GM21528 (cell line): ENCODE results near the gene PPP6R2.

Experiments used
- ATAC-seq: cut with Tn5 transposase; IDR thresholded peaks from one replicate; pipeline ENCODE4 v1.9.1; 2021; ENCODE audit warnings: mild to moderate bottlenecking, moderate library complexity; ENCODE audit not compliant: unreplicated experiment, low FRiP score

The PPP6R2 gene

DNA sequence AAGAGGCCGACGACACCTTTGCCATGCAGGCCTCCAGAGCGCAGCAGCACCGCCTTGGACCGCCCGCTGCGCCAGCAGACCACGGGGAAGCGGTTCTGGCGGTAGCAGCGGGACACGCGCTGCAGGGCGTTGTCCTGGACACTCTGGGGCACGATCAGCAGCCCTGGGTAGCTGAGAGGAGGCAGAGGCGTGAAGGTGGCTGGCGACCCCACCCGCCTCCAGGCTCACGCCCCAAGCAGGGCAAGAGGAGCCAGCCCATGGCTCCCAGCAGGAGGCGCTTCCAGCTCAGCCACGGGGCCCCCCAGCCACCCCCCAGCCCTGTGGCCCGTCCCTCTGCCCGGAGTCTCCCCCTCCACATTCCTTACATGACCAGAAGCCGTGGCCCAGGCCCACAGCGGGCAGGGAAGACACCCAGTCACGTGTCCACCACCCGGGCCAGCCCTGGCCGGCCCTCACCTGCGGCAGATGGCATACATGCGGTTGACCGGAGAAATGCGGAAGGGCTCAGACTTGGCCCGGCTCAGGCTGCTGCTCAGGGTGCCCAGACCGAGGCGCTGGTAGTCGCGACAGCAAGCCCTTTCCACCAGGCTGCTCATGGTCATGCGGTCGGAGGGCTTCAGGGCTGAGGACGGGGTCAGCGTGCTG is 116.5 kb downstream of the PPP6R2 start:
- ATAC-seq, result no peak

DNA sequence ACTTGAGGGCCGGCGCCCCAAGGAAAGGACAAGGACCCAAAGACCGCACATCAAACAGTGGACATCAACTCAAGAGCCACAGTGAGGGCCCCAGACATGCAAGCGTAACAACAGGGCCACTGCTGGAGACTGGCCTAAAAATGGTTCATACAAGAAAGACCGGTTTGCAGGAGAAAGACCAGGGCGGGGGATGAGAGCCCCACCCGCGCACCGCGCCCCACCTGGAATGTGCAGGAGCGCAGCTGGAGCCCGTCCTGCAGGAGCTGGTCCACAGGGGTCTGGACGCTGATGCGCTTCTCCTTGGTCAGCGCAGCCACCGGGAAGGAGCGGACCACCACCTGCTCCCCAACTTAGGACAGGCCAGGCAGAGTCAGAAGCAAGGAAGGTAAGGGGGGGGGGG is 117.8 kb downstream of the PPP6R2 start:
- no peak for ATAC-seq

DNA sequence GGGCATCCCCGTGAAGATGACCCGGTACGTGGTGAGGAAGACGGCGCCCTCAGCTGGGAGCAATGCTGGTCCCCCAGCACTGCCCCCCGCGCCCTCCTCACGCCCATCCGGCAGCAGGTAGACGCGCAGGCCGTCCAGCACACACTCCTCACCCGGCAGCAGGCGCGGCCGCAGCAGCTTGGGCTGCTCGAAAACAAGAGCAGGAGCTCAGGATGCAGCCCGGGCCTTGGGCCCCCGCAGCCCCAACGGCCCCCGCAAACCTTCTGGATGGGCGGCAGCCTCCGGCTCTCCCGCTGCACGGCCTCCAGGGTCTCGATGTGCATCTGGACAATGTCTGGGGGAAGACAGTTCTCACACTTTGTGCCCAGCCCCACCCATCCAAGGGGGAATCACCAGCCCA is 118.4 kb downstream of the PPP6R2 start:
- no peak for ATAC-seq

DNA sequence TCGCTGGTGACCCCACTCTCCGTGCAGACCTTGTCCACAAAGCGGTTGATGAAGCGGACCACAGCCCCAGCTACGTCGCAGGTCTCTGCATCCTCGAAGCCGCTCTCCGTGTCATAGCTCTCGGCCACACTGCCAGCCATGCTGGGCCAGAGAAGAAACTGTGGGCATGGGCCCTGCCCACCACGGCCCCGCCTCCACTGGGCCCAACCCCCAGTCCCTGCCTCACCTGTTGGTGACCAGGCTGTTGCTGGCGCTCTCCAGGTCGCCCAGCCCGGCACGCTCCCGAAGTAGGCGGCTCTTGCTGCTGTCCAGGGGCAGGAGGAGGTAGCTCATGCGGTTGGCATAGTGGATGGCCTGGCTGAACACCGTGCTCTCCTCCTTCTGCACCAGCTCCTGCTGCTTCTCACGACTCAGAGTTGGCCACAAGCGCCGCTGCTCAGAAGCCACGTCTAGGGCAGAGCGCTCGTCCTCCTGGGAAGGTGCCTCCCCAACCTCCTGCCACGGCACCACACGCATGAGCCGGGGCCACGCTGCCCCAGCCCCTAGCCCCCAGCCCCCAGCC is 118.9 kb downstream of the PPP6R2 start:
- ATAC-seq, result no peak

DNA sequence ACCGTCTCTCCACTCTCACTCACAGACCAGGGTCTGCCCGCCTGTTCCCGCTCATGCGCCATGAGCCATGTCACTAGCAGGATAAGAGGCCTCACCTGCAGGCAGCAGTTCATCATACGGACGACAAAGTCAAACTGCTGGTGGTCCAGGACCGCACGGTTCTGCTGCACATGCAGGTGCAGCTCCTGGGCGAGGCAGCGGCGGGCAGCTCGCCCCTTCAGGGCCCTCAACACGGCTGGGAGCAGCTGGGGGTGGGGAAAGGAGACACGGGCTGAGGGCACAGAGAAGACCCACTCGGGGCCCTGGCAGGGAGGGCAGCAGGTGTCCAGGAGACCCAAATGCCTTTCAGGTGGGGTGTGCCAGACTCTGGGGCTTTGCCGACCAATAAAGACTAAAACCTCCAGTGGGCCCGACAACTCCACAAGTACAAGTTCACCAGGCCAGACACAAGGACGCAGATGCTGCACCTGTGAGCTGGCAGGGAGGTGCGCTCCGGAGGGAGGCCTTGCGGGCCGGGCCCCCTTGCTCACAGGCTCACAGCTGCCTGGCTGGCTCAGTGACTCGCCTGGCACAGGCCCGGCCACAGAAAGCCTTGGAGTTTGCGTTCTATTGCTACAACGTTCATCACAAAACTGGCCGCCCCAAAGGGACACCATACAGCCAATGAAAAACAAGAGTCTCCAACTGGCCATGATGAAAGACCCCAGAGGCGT is 120.2 kb downstream of the PPP6R2 start:
- no peak for ATAC-seq

DNA sequence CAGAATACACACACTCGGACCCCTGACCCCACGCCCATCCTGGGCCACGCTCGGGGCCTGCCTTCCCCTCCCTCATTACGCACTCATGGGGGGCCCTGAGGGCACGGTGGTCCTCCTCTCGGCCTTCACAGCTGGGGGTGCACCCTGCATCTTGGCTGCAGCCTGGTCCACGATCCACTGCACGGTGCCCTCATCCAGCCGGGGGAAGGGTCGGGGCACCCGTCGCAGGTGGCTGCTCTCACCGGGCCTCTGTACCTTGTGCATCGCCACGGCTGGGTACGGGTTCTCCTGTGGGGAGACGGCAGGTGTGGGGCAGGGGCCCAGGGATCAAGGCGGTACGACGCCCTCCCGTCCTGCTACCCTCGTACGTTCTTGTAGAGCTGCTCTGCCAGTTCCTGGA is 121.3 kb downstream of the PPP6R2 start:
- no peak for ATAC-seq

DNA sequence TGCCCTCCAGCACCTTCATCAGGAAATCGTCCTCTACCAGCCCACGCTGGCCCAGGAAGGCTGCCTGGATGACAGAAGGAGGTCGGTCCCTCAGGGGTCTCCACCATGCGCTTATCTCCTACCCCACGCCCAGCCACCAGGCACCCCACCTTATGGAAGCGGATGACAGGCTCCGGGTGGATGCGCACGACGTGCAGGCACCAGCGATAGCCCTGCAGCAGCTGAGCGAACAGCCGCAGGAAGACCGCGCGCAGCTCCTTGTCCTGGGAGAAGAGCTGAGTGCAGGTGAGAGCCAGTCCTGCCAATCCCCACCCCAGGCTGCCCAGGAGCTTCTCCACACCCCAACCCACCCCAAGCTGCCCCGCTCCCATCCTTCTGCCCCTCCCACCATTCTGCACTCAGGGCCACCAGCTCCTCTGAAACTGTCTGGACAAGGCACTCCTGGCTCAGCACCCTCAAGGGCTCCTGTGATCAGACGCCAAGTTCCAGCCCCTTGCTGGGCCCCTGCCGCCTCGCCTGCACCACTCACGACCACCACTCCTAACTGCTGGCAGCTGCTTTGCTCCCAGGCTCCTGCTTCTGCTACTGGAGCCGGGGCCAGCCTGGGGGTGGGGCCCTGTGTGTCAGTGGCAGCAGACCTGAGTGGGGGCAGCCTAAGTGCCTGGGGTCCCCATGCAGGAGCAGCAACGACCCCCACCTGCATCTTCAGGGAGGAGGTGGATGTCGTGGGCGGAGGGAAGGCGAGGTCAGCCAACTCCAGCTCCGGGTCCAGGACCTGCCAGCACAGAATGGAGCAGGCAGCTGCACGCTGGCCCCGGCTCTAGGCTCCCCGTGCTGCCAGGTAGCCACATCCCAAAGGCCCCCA is 122.2 kb downstream of the PPP6R2 start:
- ATAC-seq, result no peak

DNA sequence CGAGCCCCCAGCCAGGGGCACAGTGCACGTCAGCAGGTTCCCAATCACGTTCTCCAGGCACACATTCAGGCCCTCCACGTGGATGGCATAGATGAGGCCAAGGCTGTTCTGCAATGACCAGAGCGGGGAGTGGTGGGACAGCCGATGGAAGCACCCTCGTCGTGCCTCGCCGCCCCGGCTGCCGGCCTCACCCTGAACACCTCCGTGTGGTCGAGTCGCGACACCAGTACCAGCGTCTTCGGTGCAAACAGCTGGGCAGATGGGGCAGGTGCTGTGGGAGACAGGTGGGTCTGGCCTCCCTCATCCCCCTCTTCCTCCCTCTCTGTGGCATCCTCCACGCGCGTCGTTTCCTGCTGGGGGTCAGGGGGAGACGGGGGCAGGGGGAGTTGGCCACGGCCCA is 124.2 kb downstream of the PPP6R2 start:
- ATAC-seq, result no peak

DNA sequence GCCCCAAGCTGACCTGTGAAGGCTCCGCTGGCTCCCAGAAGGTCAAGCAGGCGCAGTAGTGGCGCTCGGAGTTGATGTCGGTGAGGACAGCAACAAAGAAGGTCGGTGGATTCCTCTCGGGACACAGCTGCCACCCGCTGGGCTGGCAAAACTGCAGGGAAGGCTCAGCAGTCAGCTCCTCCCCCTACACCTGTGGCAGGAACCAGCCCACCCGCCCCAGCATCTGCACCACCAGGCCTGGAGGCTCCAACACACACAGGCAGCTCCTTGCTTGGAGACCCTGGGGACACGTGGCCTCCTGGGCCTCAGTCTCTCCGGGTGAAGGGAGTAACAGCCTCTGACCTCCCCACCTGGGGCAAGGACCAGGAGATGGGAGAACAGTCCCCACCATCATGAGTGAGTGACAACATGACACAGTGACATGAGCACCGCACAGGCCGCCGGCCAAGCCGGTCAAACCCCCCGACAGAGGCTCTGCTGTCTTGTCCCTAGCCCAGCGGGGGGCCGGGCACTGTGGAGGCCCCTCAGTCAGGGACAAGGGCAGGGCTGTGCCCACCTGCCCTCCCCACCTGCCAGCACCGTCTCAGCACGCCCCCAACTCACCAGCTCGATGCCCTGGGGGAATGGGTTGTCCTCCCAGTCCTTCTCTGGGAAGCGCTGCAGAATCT is 124.8 kb downstream of the PPP6R2 start:
- no peak for ATAC-seq

DNA sequence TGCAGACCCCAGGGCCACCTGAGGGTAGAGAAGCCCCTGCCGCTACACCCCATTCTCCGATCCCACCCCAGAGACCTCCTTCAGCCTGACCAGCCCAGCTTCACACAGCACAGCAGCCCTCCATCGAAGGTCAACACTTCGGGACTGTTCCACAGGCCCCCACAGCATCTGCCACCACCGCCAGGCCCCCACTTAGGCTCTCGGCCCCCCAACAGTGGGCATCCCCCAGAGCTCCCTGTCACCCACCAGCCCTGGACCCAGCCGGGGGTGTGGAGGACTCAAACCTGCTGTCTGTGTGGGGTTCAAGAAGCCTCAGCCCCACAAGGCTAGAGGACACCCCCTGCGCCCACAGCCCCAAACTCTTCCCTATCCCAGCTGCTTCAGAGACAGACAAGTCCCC is 125.5 kb downstream of the PPP6R2 start:
- no peak for ATAC-seq

DNA sequence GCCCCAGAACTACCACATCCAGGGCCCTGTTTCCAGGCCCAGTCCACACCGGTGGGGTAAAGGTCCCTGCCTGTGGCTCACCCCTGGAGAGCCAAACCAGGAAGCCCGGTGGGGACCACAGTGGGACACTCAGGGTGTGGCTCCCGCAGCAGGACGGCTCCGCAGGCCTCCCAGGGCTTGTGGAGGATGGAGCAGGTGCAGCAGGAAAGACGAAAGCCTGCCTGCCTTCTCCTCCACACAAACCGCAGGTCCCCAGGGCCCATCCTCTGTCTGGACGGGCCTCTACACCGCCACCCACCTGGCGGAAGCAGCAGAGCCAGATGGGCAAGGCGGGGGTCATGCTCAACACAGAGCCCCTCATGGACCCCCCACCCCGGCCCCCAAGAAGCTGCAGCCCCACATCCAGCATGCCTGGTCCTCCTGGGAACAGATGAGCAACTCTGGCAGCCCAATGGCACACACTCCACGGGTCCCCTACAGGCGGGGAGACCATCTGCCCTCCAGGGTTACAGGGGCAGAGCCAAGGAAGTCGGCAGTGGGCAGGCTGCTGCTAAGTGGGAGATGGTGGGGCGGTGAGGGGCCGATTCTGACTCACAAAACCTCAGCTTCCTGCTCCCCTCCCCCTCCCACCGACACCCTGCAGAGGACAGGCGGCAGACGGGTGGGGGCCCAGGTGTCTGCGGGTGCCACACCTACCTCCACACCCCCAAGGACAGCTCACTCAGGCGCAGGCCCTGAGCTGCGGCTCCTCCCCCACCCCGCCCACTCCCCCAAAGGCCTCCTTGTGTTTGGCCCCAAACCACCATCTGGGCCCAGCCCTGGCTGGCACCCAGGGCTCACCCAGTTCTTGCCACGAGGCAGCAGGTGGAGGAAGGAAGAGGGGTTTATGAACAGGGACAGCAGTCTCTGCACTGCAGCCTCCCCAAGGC is 126.5 kb downstream of the PPP6R2 start:
- no peak for ATAC-seq

DNA sequence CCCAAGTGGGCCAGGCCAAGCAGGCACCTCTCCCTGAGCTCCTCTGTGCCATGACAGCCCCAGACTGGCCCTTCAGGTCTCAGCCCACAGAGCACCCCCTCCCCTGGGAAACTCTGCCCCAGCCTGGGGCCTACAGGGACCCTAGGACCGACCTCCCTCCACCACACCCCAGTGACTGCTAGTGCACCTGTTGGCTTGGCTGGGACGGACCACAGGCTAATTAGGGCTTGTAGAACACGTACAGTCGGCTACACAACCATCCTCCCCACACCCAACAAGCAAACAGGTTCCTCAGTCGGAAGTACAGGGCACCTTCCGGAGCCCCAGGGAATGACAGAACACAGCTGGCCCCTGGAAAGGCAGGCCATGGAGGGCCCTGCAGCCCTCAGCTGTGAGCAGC is 127.4 kb downstream of the PPP6R2 start:
- no peak for ATAC-seq

DNA sequence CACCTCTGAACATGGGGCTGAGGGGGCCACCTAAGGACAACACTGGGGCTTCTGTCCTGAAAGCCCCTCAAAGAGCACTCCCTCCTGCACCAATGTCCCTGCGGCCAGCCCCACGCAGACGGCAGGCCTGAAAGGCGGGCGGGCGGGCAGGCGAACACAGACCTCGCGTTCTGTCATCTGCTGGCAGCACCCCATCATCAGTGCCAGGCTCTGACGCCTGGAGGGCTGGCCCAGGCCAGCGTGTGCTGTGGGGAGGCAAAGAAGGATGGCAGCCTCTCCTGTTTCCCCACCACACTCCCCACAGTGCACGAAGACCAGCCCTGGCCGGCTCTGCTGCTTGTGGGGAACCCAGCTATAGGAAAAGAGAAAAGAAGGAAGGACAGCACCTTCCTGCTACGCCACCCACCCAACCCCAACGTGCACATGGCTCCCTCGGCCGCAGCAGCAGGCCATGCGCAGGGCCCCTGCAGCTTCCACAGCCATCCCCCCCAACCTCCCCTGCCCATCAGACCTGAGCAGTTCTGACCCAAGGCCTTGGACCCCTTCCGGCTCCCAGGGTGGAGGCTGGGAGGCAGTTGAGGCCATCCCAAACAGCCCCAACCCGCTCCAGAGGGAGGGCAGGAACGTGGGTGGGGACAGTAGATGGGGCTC is 128.2 kb downstream of the PPP6R2 start:
- no peak for ATAC-seq

DNA sequence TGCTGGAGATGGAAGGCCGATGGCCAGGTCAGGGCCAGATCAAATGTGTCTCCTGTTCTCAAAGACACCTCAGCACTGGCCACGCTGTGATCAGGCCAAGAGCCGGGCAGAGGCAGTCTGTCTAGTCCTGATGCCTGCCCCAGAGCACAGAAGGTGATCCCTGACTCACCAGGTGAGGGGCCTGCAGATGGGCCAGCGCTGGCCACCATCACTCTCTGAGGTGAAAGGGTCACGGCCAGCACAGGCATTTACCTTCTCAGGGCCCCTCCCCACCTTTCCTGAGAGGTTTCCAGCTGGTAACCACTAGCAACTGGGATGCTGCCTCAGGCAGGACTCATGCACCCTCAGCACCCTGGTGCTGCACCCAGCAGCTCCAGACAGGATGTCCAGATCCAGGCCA is 128.8 kb downstream of the PPP6R2 start:
- ATAC-seq, result no peak

DNA sequence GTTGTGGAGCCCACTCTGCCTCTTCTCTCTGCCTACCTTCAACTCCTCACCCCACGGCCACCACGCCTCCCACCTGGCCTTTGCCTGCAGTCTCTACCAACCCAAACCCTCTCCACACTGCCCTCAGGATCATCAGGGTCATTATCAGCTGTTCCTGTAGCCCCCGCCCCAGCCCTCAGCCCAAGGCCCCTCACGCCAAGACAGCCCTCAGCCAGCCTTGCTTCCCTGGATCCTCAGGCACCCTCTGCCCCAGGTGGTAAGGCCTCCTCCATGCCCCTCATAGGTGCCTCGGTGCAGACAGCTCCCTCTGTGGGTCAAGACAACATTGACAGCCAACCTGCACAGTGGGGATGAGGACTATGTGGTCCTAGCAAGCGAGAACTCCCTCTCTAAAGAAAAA is 130.0 kb downstream of the PPP6R2 start:
- ATAC-seq, result no peak

DNA sequence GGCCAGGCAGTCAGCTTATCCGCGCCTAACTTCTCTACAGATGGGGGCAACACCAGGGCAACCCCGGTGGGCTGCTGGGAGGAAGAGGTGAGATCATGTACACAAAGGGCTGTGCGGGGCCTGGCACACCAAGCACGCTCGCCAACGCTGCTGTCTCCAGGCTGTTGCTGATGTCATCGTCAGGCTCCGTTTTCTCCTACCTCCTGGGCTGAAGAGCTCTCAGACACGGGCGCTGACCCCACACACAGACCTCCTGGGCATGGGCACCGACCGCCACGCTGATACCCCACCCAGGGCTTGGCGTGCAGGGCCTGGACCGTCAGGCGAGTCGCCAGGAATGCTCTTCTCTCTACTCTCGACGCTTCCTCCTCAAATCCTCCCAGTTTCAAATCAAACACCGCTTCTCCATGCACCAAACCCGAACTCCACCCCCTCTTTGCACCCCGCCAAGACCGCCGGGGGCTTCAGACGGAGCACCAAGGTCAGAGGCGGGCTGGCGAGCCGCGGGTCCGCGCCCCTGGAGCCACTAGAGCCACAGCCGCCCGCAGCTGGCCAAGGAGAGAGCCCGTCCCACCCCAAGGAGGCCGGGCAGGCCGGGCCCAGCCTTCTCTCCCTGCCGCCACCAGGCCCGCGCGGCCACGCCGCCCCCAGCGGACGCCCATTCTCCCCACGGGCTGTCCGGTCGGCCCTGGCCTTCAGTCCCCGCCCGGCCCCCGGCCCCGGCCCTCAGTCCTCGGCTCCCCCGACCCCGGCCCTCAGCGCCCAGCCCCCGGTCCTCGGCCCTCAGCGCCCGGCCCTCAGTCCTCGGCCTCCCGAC is 130.9 kb downstream of the PPP6R2 start:
- no peak for ATAC-seq

DNA sequence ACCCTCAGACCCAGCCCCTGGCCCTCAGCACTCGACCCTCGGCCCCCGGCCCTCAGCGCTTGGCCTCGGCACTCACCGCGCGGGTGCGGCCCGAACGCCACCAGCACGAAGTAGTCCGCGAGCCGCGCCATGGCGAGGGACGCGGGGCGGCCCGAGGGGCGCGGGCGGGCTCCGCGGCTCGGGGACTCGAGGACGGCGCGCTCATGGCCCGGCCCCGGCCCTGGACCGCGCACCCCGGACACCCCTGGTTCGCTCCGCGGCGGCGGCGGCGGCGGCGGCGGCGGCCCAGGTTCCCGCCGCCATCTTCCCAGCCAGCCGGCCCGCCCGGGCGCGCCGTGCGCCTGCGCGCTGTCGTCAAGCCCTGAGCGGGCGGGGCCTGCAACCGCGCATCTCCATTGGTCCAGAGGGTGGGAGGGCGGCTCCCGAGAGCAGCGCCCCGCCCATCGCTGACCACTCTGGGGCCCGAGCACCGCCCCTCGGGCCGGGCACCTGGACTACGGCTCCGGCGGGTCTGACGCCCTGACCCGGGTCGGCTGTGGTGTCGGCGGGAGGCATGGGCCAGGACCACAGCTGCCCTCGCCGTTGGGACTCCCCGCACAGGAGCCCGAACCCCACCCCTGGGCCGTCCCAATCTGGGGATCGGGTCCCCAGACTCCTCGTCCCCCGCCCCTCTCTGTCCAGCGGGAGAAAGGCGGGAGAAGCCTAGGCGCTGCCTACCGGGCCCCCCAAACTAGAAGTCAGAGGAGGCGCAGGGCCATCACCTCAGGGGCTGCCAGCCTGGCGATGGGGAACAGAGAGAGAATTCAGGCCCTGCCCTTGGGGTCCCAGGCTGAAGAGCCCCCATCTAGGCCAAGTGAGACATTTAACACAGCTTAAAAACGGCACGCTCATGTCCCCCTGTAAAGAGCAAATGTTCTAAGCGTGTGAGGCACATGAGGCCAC is 131.9 kb downstream of the PPP6R2 start, which contains the start of gene SBF1:
Gene SBF1 (minus strand): TSS at position 326 of the 942 bp plus-strand sequence. CDS start 195 bp downstream, at position 131.
- peak; percentile 57 for ATAC-seq
